HG03135 (cell line): ENCODE results near the gene AP2B1.
"Not testable (repeated sequence)": the region's sequence is repeated elsewhere in the genome, so short reads cannot be mapped to it uniquely, and the experiment has no call there.

Source experiments
- ATAC-seq: cut with Tn5 transposase; IDR thresholded peaks from one replicate; pipeline ENCODE4 v1.9.1; 2021; ENCODE audit warnings: mild to moderate bottlenecking, moderate library complexity; ENCODE audit not compliant: unreplicated experiment

The AP2B1 gene

GRCh38 chr17:35587074-35587961 is at the start of gene AP2B1:
TSS of gene AP2B1 (plus strand) at chr17:35587322. CDS start at chr17:35594031, 6,709 bp downstream.
- ATAC-seq = peak; percentile 77

- no peak for ATAC-seq
These were observed 49.5 kb upstream of the AP2B1 start, which contains the start of gene SLFN12L for GRCh38 chr17:35537601-35538141. TSS of gene SLFN12L (minus strand) at chr17:35537678. CDS start at chr17:35522364, 15,314 bp downstream.

- ATAC-seq = no peak
These were observed 47.5 kb upstream of the AP2B1 start for GRCh38 chr17:35539659-35540026.

- ATAC-seq = no peak
These were observed 46.3 kb upstream of the AP2B1 start for GRCh38 chr17:35540589-35541404.

GRCh38 chr17:35541434-35541833 is 45.7 kb upstream of the AP2B1 start:
- ATAC-seq = no peak

GRCh38 chr17:35542990-35543389 is 44.1 kb upstream of the AP2B1 start:
- no peak for ATAC-seq

GRCh38 chr17:35543856-35544255 is 43.3 kb upstream of the AP2B1 start:
- no peak for ATAC-seq

GRCh38 chr17:35545150-35545549 is 42.0 kb upstream of the AP2B1 start:
- no peak for ATAC-seq

- no peak for ATAC-seq
These were observed 40.6 kb upstream of the AP2B1 start for GRCh38 chr17:35546487-35546886.

- no peak for ATAC-seq
These were observed 38.8 kb upstream of the AP2B1 start for GRCh38 chr17:35548208-35548810.

GRCh38 chr17:35548978-35549377 is 38.1 kb upstream of the AP2B1 start:
- ATAC-seq = no peak

GRCh38 chr17:35553310-35553709 is 33.8 kb upstream of the AP2B1 start:
- no peak for ATAC-seq

- ATAC-seq = no peak
These were observed 32.5 kb upstream of the AP2B1 start for GRCh38 chr17:35554668-35555067.

- ATAC-seq = no peak
These were observed 31.4 kb upstream of the AP2B1 start for GRCh38 chr17:35555691-35556090.

GRCh38 chr17:35557353-35557752 is 29.8 kb upstream of the AP2B1 start:
- ATAC-seq = no peak

- no peak for ATAC-seq
These were observed 27.5 kb upstream of the AP2B1 start for GRCh38 chr17:35559495-35560210.

- no peak for ATAC-seq
These were observed 26.4 kb upstream of the AP2B1 start, which contains the start of gene SLFN14 for GRCh38 chr17:35560703-35561102. TSS of gene SLFN14 (minus strand) at chr17:35560819. CDS start at chr17:35558062, 2,757 bp downstream.

- not testable (repeated sequence) for ATAC-seq
These were observed 23.9 kb upstream of the AP2B1 start for GRCh38 chr17:35563181-35563580.

- no peak for ATAC-seq
These were observed 20.2 kb upstream of the AP2B1 start for GRCh38 chr17:35566968-35567367.

GRCh38 chr17:35568561-35568960 is 18.6 kb upstream of the AP2B1 start:
- no peak for ATAC-seq
